Nephron progenitor cell (in vitro differentiated cells): Measurements from ENCODE around the gene POLR2L.

Experiments
- DNase-seq: peaks from one replicate; pipeline ENCODE4 v3.0.0; 2021
- H3K27ac Mint-ChIP-seq: 2 replicates; pipeline ENCODE4 v1.8.0; 2021; ENCODE audit warnings: mild to moderate bottlenecking, moderate library complexity, mixed read lengths
- H3K27me3 Mint-ChIP-seq: 2 replicates; pipeline ENCODE4 v1.8.0; 2021; ENCODE audit warnings: mild to moderate bottlenecking, low read depth, mixed read lengths; ENCODE audit not compliant: poor library complexity
- H3K36me3 Mint-ChIP-seq: 2 replicates; pipeline ENCODE4 v1.8.0; 2021; ENCODE audit warnings: low read depth, mixed read lengths
- H3K4me1 Mint-ChIP-seq: 2 replicates; pipeline ENCODE4 v1.8.0; 2021; ENCODE audit warnings: mixed read lengths
- H3K4me3 Mint-ChIP-seq: 2 replicates; pipeline ENCODE4 v1.8.0; 2021; ENCODE audit warnings: mild to moderate bottlenecking, moderate library complexity, mixed read lengths
- H3K9me3 Mint-ChIP-seq: 2 replicates; pipeline ENCODE4 v1.8.0; 2021; ENCODE audit warnings: mild to moderate bottlenecking, moderate library complexity, mixed read lengths
- TF ChIP-seq, protein P1 (sequence below): fragments of 200-600 bp; sonication (generic); IDR thresholded peaks from 2 replicates; pipeline ENCODE4 v1.5.0; 2021; ENCODE audit warnings: antibody characterized with exemption

The POLR2L gene

DNA sequence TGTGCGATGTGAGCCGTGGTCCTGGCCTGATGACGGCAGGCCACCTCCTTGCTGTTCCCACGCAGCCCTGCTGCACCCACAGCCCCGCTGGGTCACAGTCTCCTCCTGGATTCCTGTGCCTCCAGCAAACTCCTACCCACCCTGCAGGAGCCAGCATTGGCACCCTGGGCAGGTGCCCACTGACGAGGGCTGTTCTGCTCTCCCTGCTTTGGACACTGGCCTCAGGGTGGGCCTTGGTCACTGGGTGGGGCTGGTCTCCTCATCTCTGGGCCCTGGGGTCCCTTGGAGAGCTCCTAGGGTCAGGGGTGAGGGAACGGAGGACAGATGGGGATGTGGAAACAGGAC is 13.0 kb upstream of the POLR2L start:
- Mint-ChIP-seq H3K27me3 (peaks cover 11% of the 10 kb centered on the region), H3K4me3 (no peak overlapping the region), H3K4me1 (peaks cover 31% of the 10 kb centered on the region), H3K36me3 (no peaks in the 10 kb centered on the region), H3K27ac (no peak overlapping the region), H3K9me3 (no peaks in the 10 kb centered on the region)
- no peak for DNase-seq
- TF ChIP-seq, protein P1, sequence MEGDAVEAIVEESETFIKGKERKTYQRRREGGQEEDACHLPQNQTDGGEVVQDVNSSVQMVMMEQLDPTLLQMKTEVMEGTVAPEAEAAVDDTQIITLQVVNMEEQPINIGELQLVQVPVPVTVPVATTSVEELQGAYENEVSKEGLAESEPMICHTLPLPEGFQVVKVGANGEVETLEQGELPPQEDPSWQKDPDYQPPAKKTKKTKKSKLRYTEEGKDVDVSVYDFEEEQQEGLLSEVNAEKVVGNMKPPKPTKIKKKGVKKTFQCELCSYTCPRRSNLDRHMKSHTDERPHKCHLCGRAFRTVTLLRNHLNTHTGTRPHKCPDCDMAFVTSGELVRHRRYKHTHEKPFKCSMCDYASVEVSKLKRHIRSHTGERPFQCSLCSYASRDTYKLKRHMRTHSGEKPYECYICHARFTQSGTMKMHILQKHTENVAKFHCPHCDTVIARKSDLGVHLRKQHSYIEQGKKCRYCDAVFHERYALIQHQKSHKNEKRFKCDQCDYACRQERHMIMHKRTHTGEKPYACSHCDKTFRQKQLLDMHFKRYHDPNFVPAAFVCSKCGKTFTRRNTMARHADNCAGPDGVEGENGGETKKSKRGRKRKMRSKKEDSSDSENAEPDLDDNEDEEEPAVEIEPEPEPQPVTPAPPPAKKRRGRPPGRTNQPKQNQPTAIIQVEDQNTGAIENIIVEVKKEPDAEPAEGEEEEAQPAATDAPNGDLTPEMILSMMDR = no peak

DNA sequence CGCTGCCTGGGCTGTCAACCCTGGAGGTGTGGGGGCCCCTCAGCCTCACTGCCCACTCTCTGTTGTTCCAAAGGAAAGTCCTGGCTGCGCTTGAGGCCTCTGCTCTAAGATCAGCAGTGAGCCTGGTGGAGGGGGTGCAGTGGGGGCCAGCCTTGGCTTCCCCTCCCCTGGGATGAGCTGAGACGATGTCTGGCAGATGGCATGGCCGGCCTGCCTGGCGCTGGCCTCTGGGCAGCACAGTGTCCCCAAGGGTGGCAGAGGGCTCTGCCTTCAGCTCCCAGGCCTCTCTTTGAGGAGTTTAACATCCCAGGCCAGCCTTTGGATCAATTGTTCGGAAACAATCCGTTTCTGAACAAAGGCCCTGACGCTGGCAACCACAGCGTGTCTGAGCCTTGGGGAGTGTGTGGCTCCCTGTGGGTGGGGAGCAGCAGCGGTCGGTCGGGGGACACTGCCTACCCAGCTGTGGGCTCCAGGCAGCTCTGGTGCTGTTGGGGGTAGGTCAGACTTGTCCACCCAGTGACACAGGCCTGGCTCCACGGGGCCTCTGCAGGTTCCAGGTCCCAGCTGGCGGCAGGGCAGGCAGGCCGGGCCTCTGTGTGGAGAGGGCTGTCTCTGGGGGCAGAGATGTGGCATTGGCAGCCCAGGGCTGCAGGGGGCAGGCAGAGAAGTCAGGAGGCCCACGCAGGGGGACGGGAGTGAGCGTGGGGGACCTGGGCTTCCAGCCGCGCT is 12.4 kb upstream of the POLR2L start:
- DNase-seq = no peak
- TF ChIP-seq, protein P1 = no peak
- Mint-ChIP-seq H3K27ac (no peak overlapping the region), H3K4me3 (no peak overlapping the region), H3K36me3 (no peaks in the 10 kb centered on the region), H3K9me3 (no peaks in the 10 kb centered on the region), H3K27me3 (peaks cover 15% of the 10 kb centered on the region), H3K4me1 (peaks cover 28% of the 10 kb centered on the region)

DNA sequence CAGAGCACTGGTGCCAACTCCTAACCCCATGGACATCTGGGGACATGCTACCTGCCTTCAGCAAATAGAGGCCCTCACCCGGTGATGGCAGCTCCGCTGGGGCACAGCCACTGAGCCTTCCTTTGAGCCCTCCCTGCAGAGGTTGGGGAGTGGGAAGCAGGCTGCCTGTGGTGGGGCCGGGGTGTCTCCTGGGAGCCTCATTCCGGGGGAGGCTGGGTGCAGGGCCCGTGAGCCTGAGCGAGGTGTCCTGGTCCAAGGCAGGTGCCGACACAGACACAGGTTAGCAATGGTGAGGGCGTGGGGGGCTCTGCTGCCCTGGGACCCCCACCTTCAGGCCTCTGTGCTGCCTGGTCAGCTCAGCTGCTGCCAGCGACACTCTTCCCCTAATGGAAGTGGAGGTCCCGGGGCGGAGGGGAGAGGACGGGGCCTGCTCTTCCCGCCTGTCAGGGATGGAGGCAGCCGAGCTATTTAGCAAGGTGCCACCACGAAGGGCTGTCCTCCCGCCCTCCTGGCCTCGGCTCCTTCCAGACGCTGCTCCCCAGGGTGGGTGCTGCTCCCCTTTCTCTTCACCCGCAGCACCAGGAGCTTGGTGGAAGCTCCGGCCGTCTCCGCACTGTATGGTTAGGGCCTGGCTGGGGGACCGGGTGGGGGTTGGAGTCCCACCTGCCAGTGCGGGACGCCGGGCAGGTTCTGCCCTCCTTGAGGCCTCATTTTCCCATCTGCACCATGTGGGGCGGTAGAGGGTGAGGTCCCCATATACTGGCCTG is 11.5 kb upstream of the POLR2L start:
- TF ChIP-seq, protein P1 = no peak
- no peaks in the 10 kb centered on the region for H3K9me3 Mint-ChIP-seq

DNA sequence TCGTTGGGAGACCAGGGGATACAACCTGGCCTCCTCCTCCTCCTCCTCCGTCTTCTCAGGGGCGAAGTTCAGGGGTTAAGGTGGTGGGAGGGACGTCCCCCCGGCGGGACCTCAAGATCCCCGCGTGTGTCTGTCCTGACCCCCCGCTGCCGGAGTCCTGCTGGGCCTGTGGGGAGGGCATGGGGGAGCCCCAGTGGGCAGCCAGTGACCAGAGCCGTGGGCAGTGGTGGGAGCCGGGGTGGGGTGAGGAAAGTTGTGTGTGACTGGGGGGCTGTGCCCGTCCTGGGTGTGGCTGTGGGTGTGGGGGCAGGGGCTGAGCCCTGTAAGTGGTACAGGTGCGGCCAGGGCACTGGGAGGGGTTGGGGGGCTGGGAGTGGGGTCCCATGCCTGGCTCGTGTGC is 10.4 kb upstream of the POLR2L start:
- TF ChIP-seq, protein P1 = no peak
- Mint-ChIP-seq H3K4me3 (peak overlapping the region; percentile 30), H3K27ac (no peak overlapping the region), H3K4me1 (peaks cover 17% of the 10 kb centered on the region), H3K27me3 (peaks cover 22% of the 10 kb centered on the region), H3K36me3 (no peaks in the 10 kb centered on the region), H3K9me3 (no peaks in the 10 kb centered on the region)
- DNase-seq = no peak

More for the DNA sequence above, 11.5 kb upstream of the POLR2L start:
- Mint-ChIP-seq H3K27ac (no peak overlapping the region), H3K36me3 (no peaks in the 10 kb centered on the region), H3K4me1 (peaks cover 24% of the 10 kb centered on the region), H3K4me3 (no peak overlapping the region), H3K27me3 (peaks cover 15% of the 10 kb centered on the region)
- DNase-seq = no peak

DNA sequence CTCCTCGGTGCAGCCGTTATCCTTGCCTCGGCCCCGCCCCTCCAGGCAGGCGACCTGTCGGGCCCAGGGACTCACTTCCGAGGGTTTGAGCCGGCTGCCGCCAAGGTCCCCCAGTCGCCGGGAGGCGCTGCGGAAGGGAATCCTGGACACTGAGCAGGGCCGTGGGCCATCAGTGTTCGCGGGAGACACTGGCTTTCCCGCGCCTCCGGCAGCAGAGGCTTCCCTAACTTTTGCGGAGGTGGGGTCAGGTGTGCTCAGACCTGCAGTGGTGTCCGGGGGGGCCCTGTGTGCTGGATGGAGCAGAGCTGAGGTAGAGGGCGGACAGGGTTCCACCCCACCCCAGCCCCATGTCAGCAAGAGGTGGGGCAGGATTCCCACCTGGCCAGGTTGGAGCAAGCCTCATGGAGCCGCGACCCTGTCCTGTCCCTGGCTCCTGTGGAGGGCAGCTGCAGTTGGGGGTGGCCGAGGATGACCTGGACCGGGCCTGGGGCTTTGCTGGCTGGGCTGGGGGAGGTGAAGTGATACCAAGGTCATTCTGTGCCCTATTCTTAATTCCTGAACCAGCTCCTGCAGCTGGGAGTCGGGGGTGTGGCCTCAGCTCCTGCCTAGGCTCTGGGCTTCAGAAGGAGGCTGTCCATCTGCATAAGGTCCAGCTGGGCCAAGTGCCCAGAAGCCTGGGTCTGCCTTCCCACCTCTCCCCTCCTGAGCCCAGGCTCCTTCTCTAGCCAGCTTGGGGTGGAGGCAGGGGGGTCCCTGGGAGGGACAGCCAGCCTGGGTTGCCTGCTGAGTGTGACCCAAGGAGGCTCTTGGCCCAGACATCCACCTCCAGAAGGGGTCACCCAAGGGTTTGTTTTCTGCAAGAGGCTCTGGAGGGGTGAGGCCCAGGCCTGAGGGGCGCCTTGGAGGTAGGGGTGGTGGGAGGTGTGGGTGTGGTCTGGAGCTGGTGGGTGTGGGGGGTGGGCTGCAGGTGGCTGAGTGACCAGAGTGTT is 8.7 kb upstream of the POLR2L start:
- H3K9me3 Mint-ChIP-seq = no peaks in the 10 kb centered on the region
- TF ChIP-seq, protein P1 = no peak
- H3K4me1 Mint-ChIP-seq = peaks cover 11% of the 10 kb centered on the region
- peak; percentile 56 for DNase-seq
- H3K27me3 Mint-ChIP-seq = peaks cover 32% of the 10 kb centered on the region
- no peaks in the 10 kb centered on the region for H3K36me3 Mint-ChIP-seq
- no peak overlapping the region for H3K27ac Mint-ChIP-seq
- peak overlapping the region; percentile 70 for H3K4me3 Mint-ChIP-seq
